HG03095 (cell line): ENCODE results near the gene TRMT2A.
A peak's percentile ranks its signal among the peaks of the same experiment; 100 is the strongest.
"Not testable (repeated sequence)": the region's sequence is repeated elsewhere in the genome, so short reads cannot be mapped to it uniquely, and the experiment has no call there.

ENCODE experiments used
- ATAC-seq: cut with Tn5 transposase; IDR thresholded peaks from one replicate; pipeline ENCODE4 v1.9.1; 2021; ENCODE audit warnings: moderate library complexity; ENCODE audit not compliant: unreplicated experiment

Gene TRMT2A

GRCh38 chr22:20116951-20117632, at the start of gene TRMT2A:
Gene TRMT2A, minus strand, starts transcription at chr22:20117226. Its CDS starts 320 bp downstream, at chr22:20116906.
- peak; percentile 61 for ATAC-seq

DNA sequence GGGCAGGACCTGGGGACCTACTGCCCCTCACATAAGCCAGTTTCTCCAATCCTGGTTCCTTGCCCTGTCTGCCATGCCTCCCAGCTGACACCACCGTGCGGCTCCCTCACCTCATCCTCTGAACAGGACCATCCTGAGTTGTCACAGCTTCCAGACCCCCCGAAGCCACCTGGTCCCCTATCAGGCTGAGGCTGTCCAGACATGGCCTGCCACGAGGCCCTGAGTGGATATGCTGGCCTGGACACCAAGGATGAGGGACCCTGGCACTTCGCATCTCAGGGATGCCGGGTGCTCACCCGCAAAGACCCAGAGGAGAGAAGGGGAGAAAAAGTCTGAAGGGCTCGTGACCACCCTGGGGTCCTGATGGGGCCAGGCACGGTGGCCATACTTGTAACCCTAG, 49.7 kb upstream of the TRMT2A start:
- no peak for ATAC-seq

- no peak for ATAC-seq
Observed at GRCh38 chr22:20165913-20166312, 48.9 kb upstream of the TRMT2A start.

DNA sequence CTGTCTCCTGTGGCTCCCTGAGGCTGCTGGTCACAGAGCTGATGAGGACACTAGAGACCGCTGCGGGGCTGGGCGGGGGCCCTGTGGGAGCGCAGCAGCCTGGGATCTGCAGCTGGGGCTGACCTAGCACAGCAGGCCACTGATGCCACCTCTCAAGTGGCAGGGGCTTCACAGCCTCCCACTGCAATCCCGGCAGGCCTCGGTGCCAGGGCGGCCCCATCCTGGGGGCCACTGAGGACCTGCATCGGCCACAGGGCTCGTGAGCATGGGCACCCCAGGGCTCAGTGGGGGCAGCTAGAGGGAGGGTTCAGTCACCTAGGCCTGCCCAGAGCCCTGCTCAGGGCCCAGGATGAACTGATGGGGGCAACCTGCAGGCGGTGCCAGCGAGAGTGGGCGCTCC, 48.4 kb upstream of the TRMT2A start:
- ATAC-seq, result no peak

- no peak for ATAC-seq
Observed at GRCh38 chr22:20164863-20165262, 47.8 kb upstream of the TRMT2A start.

GRCh38 chr22:20160041-20160440, 43.0 kb upstream of the TRMT2A start:
- ATAC-seq, result no peak

GRCh38 chr22:20159531-20159930, 42.5 kb upstream of the TRMT2A start:
- not testable (repeated sequence) for ATAC-seq

- no peak for ATAC-seq
Observed at GRCh38 chr22:20159076-20159475, 42.0 kb upstream of the TRMT2A start.

DNA sequence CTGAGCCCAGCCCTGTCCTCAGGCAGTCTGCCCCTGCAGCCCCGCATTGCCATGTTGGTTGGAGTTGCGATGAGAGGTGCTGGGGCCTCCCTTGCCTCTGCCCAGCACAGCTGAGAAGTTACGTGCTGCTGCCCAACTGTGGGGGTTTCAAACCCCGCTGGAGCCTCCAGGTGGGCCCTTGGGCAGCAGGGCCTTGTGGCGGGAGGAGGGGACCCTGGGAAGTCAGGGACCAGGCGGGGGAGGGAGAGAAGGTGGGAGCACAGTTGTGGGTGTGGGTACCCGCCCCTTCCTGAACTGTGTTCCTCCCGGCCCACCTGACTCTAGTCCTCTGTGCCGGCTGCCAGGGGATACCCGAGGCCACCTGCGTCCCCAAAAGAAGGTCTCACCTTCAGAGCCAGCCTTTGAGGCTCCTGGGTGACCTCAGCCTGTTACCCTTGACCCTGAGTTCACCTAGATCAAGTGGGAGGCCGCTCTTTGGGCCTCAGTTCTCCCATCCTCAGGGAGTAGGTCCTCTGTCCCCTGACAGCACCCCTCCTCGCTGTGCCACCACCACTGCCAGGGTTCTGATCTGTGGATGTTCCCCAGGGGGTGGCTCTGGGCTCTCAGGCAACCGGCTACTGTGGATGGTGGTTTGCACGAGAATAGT, 41.5 kb upstream of the TRMT2A start:
- no peak for ATAC-seq

- ATAC-seq, result no peak
Observed at GRCh38 chr22:20157430-20158183, 40.6 kb upstream of the TRMT2A start.

DNA sequence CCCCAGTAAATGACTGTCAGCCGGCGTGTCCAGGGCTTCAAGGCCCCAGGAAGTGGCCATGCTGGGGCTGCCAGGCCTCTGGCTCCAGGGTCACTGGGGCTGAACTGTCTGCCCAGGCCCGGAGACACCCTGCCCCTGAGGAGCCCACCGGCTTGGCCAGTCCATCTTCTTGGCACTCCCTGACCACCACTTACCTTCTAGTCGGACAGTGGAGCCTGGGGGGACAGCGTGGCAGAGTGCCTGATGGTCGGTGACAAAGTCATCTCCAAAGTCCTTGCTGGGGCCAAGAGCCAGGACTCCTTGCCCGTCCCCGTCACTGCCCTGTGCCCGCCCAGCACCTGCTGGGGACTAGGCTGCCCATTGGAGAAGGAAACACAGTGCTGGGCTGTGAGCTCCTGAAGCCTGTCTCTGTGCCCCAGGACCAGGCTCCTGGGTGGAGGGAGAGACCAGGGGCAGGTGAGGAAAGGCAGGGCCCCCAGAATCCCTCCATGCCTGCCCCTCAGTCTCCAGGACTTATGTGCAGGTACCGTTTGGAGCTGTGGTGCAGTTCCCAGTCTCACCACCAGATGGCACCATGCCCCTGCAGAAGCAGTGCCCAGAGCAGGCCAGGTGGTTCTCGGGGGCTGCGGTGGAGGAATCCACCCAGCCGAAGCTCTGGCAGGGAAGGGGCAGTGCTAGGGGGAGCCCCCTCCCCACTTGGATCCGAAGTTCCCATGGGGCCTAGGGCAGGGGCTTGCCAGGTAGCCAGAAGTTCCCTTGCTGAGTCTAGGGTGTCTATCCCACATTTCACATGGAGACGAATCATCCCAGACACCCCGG, 39.8 kb upstream of the TRMT2A start:
- ATAC-seq, result no peak

GRCh38 chr22:20156042-20156389, 39.0 kb upstream of the TRMT2A start:
- no peak for ATAC-seq

DNA sequence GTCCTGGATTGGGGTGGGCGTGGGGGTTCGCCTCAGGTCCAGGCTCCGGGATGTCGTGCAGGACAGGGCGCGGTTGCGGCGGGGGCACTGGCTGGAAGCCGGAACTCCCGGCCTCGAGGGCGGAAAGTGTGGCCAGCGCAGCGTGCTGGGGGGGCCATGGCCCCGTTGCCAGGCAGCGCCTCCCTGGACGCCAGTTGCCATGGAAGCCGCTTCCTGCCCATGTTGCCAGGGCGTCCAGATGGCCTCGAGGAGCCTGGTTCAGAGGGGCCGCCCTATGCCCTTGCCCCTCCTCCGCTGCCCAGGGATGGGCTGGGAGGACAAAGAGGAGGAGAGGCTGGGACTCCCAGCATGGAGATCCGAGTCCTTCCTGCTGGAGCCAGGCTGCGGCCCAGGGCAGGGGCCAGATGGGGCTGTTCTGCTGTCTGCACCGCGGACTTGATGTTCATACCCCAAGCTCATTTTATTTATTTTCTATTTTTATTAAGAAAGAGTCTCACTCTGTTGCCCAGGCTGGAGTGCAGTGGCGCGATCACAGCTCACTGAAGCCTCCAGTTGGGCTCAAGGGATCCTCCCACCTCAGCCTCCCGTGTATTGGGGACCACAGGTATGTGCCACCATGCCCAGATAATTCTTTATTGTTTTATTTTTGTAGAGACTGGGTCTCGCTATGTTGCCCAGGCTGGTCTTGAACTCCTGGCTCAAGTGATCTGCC, 38.5 kb upstream of the TRMT2A start:
- ATAC-seq, result no peak

DNA sequence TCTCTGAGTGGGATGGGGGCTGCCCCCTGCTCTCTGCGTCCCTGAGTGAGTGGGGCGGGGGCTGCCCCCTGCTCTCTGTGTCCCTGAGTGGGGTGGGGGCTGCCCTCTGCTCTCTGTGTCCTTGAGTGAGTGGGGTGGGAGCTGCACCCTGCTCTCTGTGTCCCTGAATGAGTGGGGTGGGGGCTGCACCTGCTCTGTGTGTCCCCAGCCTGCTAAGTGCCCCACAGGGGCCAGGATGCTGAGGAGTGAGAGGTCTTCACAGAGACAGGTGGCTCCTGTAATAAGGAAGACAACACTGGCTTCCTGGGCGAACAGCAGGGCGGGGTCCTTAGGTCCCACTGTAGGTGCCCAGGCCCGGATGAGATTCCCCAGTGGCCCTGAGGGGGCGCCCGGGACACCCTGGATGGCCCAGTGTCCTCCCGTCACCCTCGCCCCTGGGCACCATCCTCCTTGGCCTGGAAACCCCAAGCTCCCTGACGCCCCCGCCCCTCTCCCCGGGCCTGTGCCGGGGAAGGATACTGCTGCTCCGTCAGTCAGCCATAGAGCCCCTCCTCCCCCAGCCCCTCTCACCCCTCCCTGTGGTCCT, 37.7 kb upstream of the TRMT2A start:
- no peak for ATAC-seq

- no peak for ATAC-seq
Observed at GRCh38 chr22:20153945-20154344, 36.9 kb upstream of the TRMT2A start.

GRCh38 chr22:20152464-20152890, 35.5 kb upstream of the TRMT2A start:
- ATAC-seq, result no peak

GRCh38 chr22:20151276-20151588, 34.2 kb upstream of the TRMT2A start:
- ATAC-seq, result no peak

GRCh38 chr22:20150381-20151275, 33.6 kb upstream of the TRMT2A start, which contains the start of gene CCDC188:
Gene CCDC188, minus strand, starts transcription at chr22:20151055. Its CDS starts 69 bp downstream, at chr22:20150986.
- no peak for ATAC-seq
